Fibroblast of skin of left biceps (primary cell): ENCODE measurements around the gene GFOD2.

Source experiments
- DNase-seq, 2 experiments: peaks; one replicate each; pipeline ENCODE4 v3.0.0-alpha.2; 2013; ENCODE audit warnings: low read depth in 2 of 2

GFOD2 gene

GRCh38 chr16:67733734-67734470 is 14.8 kb upstream of the GFOD2 start:
- DNase-seq, result no peak

DNA sequence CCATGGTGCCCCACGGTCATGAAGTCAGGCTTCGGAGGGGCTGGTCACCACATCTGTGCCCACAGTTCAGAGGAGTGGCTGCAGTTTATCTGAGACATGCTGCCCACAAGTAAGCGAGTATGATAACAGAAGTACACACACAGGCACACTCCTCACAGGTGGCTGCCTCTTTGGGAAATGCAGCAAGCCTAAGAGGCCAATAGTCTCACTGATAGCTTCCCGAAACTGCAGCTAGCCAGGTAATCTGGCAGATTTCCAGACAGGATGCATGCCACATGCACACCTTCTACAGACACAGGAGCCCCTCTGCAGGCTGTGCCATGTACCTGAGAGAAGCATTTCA is 12.6 kb upstream of the GFOD2 start:
- no peak for DNase-seq

- no peak for DNase-seq
Measured at GRCh38 chr16:67731071-67731752, 12.1 kb upstream of the GFOD2 start.

GRCh38 chr16:67730326-67730725 is 11.2 kb upstream of the GFOD2 start:
- DNase-seq, result no peak

- no peak for DNase-seq
Measured at GRCh38 chr16:67729636-67730248, 10.6 kb upstream of the GFOD2 start.

- DNase-seq, result no peak
Measured at GRCh38 chr16:67727521-67728485, 8.7 kb upstream of the GFOD2 start.

GRCh38 chr16:67726106-67727034 is 7.3 kb upstream of the GFOD2 start:
- no peak for DNase-seq

DNA sequence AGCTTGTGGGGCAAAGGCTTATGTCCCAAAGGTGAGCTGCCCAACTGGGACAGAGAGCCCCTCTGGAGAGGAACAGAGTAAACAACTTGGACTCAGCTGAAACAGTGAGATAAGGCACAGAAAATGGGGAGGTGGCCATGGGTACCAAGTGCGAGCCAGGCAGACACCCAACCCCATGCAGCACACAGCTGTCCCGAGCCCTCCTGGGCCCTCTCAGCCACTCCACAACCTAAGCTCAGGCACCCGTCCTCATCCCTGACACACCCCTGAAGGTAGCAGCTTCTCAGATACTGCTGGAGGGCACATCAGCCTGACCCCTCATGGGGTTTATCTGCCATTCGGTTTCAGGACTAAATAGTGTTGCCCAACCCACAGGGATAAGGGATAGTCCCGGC is 4.8 kb upstream of the GFOD2 start:
- no peak for DNase-seq

GRCh38 chr16:67723151-67723910 is 4.2 kb upstream of the GFOD2 start:
- no peak for DNase-seq

- no peak for DNase-seq
Measured at GRCh38 chr16:67720236-67720635, 1.1 kb upstream of the GFOD2 start.

DNA sequence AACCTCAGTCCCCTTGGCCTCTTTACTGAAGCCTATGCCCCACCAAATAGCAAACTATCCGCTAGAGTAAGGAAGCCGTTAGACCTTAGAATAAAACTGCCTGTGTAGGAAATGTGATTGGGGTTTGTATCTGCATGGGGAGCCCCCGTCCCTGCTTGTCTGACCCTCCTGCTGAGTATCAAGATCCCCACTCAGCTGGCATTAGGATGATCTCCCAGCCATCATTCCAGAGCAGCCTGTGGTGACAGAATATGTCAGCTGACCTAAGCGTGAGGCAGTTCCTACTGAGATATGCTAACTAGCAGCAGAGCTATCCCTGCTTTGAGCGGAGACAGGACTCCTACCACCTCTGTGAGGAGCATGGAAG is 645 bp upstream of the GFOD2 start:
- peak; percentile 12 for DNase-seq

DNA sequence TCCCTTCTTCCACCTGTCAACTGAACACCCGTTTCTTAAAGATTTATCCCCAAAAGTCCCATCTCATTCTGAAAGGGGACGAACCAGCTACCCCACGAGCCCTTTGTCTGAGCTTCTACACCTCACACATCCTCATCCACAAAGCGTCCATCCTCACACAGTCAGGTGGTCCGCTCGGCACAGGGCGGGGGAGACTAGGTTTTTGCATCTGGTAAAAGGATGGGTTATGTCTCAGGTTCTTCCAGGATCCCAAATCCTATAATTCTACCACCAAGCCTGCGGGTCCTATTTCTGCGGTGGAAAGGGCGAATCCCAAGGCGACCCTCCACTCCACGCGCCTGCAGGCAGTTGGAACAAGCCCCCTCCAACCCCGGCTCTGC is 458 bp downstream of the GFOD2 start:
- no peak for DNase-seq

DNA sequence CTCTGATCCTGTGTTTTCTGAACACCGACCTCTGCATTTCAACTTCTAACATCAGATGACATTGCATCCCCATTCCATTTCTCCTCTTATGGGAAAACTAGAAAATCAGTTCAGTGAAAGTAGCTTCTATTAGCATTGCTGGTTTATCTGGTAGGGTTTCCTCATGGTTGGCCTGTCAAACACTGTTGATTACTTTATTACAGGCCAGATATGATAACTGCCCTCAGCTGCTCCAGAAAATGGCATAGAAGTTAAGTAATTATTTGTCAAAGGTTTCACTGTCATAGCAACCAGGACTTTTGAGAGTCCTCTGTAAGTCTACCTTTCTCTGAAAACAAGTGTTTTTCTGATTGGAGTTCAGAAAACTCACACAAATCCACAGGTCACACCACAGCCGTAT is 3.0 kb downstream of the GFOD2 start:
- DNase-seq, result no peak

- no peak for DNase-seq
Measured at GRCh38 chr16:67714522-67714921, 4.6 kb downstream of the GFOD2 start.

DNA sequence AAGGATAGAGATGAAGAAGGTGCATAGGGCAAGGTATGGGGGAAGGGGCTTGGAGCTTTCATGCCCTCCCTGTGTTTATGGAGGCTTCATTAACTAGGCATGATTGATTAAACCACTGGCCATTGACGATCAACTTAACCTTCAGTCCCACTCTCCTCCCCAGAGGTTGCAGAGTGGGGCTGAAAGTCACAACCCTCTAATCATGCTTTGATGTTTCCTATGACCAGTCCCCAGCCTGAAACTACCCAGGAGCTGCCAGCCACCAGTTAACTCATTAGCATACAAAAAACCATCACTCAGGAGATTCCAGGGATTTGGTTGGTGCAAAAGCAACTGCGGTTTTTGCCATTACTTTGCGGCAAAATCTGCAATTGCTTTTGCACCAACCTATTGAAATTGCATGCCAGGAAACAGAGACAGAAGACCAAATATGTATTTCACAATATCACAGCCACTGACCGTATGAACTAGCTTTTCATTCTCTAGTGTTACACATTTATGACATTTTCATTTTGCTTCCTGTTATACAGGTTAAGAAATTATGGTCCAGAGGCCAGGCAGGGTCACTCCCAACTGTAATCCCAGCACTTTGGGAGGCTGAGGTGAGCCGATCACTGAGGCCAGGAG is 5.4 kb downstream of the GFOD2 start:
- no peak for DNase-seq

- no peak for DNase-seq
Measured at GRCh38 chr16:67710607-67711006, 8.5 kb downstream of the GFOD2 start.

GRCh38 chr16:67709050-67709449 is 10.1 kb downstream of the GFOD2 start:
- no peak for DNase-seq

DNA sequence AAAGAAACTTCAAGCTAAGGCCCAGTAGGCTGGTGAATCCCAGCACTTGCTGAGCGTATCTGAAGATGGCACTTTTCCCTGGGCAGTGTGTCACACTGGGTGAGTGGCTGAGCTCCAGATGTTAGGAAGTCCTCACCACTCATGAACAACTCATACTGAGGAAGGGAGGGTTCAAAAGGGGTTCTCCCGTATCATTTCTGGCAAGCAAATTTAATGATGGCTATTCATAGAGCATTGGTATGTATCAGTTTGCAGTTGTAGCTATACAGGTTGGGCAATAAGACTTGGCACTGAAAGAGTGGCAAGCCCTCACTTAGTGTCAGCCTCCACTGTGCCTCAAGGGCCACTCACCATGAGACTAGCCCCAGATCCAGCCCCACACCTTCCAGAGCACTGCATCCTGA is 10.7 kb downstream of the GFOD2 start:
- no peak for DNase-seq

DNA sequence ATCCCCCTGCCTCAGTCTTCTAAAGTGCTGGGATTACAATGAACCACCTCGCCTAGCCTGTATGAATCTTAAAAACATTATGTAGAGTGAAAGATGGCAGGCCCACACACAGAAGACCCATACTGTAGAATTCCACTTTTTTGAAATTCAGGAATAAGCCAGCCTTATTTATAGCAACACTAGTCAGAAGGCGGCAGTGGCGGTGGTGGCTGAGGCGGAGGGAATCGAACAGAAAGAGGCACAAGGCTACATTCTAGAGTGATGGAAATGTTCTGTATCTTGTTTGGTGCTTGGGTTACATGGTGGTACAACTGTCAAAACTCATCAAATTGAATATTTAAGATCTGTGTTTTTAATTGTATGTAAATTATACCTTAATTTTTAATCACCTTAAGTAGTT is 11.3 kb downstream of the GFOD2 start:
- no peak for DNase-seq

DNA sequence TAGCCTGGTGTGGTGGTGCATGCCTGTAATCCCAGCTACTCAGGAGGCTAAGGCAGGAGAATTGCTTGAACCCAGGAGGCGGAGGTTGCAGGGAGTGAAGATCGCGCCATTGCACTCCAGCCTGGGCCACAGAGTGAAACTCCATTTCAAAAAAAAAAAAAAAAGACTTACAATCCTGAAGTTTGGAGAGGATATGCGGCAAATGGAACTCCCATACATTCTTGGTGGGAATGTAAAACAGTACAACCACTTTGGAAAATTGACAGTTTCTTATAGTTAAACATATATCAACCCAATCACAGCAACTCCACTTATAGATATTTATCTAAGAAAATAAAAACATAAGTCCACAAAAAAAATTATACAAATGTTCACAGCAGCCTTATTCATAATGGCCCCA is 11.9 kb downstream of the GFOD2 start:
- no peak for DNase-seq
